ENCODE results near the gene CCL16.
"Not testable (repeated sequence)": the region's sequence is repeated elsewhere in the genome, so short reads cannot be mapped to it uniquely, and the experiment has no call there.

The CCL16 gene

GRCh38 chr17:35942588-35943186 lies 38.6 kb downstream of the CCL16 start:
- H4K20me1 ChIP-seq (ENCODE audit: low read depth, low read length): no peaks in the 10 kb centered on the region
- no peaks in the 10 kb centered on the region for H3K36me3 ChIP-seq (ENCODE audit: low read length)
- no peaks in the 10 kb centered on the region for H3F3A ChIP-seq (ENCODE audit: insufficient read depth)
- no peak overlapping the region for H3K27ac ChIP-seq (ENCODE audit: low read depth, low read length)
- H3K9ac ChIP-seq (ENCODE audit: low read length): no peak overlapping the region
- no peak overlapping the region for H3K4me3 ChIP-seq (ENCODE audit: insufficient read depth, low read length, poor library complexity, severe bottlenecking)
- H3K79me2 ChIP-seq (ENCODE audit: insufficient read depth, low read length): no peaks in the 10 kb centered on the region
- no peak for TF ChIP-seq CTCF (IDR thresholded peaks at IDR 0.05; ENCODE audit: insufficient read depth, low read length, poor library complexity, severe bottlenecking)
- no peak for TF ChIP-seq EZH2phosphoT487 (conservative IDR thresholded peaks at IDR 0.05; ENCODE audit: low read length)
- no peaks in the 10 kb centered on the region for H3K9me2 ChIP-seq (replicated peaks; ENCODE audit: insufficient read depth, low read length)
- no peaks in the 10 kb centered on the region for H3K9me3 ChIP-seq (ENCODE audit: insufficient read depth, low read length)
- H2AFZ ChIP-seq (ENCODE audit: low read depth, low read length, severe bottlenecking): no peak overlapping the region
- H3K4me2 ChIP-seq (ENCODE audit: low read depth, low read length, poor library complexity, severe bottlenecking): no peak overlapping the region
- H3K27me3 ChIP-seq (ENCODE audit: low read length): no peaks in the 10 kb centered on the region

DNA sequence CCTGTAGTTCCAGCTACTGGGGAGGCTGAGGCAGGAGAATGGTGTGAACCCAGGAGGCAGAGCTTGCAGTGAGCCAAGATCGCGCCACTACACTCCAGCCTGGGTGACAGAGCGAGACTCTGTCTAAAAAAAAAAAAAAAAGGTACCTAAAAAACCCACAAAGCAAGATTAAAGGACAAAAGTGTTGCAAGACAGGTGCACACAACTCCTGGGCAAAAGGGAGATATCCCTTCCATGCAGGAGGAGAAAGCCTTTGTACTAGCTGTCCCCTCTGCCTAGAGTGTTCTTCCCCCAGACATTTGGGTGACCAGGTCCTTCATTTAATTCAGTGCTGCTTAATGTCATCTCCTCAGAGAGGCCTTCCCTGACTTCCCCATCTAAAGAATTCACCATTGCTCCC lies 42.8 kb downstream of the CCL16 start:
- H3K27ac ChIP-seq (ENCODE audit: low read depth, low read length); H3K4me2 ChIP-seq (ENCODE audit: low read depth, low read length, poor library complexity, severe bottlenecking); H3K9me3 ChIP-seq (ENCODE audit: insufficient read depth, low read length); H4K20me1 ChIP-seq (ENCODE audit: low read depth, low read length); H3K4me3 ChIP-seq (ENCODE audit: insufficient read depth, low read length, poor library complexity, severe bottlenecking); H3F3A ChIP-seq (ENCODE audit: insufficient read depth); H3K36me3 ChIP-seq (ENCODE audit: low read length); H2AFZ ChIP-seq (ENCODE audit: low read depth, low read length, severe bottlenecking); H3K9me2 ChIP-seq (replicated peaks; ENCODE audit: insufficient read depth, low read length); H3K27me3 ChIP-seq (ENCODE audit: low read length); H3K9ac ChIP-seq (ENCODE audit: low read length); H3K79me2 ChIP-seq (ENCODE audit: insufficient read depth, low read length): not testable (repeated sequence)

DNA sequence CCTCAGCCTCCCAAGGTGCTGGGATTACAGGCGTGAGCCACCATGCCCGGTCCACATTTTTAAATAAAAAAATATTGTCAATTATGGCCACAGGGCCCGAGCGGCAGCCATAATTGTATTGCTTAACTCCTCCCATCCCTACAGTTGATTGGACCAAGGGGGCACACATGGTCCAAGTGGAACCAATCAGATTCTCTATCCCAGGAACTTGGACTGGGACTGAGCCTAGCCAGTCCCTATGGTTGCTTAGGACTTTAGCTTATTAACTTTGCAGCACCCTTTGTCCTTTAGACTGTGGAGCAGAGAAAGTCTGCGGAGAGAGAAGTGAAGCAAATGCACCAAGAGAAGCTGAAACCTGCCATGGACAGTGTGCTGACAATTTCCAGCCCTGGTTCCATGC lies 45.2 kb downstream of the CCL16 start:
- H2AFZ ChIP-seq (ENCODE audit: low read depth, low read length, severe bottlenecking): no peak overlapping the region
- H3K4me3 ChIP-seq (ENCODE audit: insufficient read depth, low read length, poor library complexity, severe bottlenecking): no peak overlapping the region
- no peaks in the 10 kb centered on the region for H3K36me3 ChIP-seq (ENCODE audit: low read length)
- H3K27me3 ChIP-seq (ENCODE audit: low read length): no peaks in the 10 kb centered on the region
- H3K9ac ChIP-seq (ENCODE audit: low read length): no peak overlapping the region
- no peak overlapping the region for H3K4me2 ChIP-seq (ENCODE audit: low read depth, low read length, poor library complexity, severe bottlenecking)
- no peaks in the 10 kb centered on the region for H3K79me2 ChIP-seq (ENCODE audit: insufficient read depth, low read length)
- no peaks in the 10 kb centered on the region for H3K9me3 ChIP-seq (ENCODE audit: insufficient read depth, low read length)
- TF ChIP-seq EZH2phosphoT487 (conservative IDR thresholded peaks at IDR 0.05; ENCODE audit: low read length): no peak
- no peak for TF ChIP-seq CTCF (IDR thresholded peaks at IDR 0.05; ENCODE audit: insufficient read depth, low read length, poor library complexity, severe bottlenecking)
- no peaks in the 10 kb centered on the region for H3F3A ChIP-seq (ENCODE audit: insufficient read depth)
- no peaks in the 10 kb centered on the region for H3K9me2 ChIP-seq (replicated peaks; ENCODE audit: insufficient read depth, low read length)
- no peaks in the 10 kb centered on the region for H4K20me1 ChIP-seq (ENCODE audit: low read depth, low read length)
- no peak overlapping the region for H3K27ac ChIP-seq (ENCODE audit: low read depth, low read length)

DNA sequence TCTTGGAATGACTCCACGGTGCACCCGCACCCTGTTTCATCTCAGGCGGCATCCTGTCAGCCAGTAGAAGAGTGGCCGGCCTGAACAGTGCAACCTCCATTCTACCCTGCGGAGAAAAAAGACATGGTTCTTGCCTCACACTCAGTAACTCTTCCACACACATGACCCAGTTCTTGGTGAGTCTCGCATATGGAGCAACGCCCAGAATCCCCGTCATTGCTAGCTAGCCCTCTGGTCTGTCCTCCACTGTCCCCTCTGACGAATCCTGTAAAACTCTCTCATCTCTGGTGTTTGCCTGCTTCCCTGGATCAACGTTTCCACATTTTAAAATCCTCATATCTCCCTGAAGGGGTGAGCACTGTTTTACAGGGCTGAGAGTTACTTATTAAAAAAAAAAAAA lies 46.5 kb downstream of the CCL16 start:
- H3K27ac ChIP-seq (ENCODE audit: low read depth, low read length): no peak overlapping the region
- no peak overlapping the region for H3K4me3 ChIP-seq (ENCODE audit: insufficient read depth, low read length, poor library complexity, severe bottlenecking)
- no peaks in the 10 kb centered on the region for H4K20me1 ChIP-seq (ENCODE audit: low read depth, low read length)
- no peaks in the 10 kb centered on the region for H3K27me3 ChIP-seq (ENCODE audit: low read length)
- H3K79me2 ChIP-seq (ENCODE audit: insufficient read depth, low read length): peaks cover 7% of the 10 kb centered on the region; the same call in 1 of the 2 replicates
- no peaks in the 10 kb centered on the region for H3K36me3 ChIP-seq (ENCODE audit: low read length)
- H3K4me2 ChIP-seq (ENCODE audit: low read depth, low read length, poor library complexity, severe bottlenecking): no peak overlapping the region
- TF ChIP-seq CTCF (IDR thresholded peaks at IDR 0.05; ENCODE audit: insufficient read depth, low read length, poor library complexity, severe bottlenecking) (no peak), EZH2phosphoT487 (conservative IDR thresholded peaks at IDR 0.05; ENCODE audit: low read length) (no peak)
- H3K9ac ChIP-seq (ENCODE audit: low read length): no peak overlapping the region
- H3K9me3 ChIP-seq (ENCODE audit: insufficient read depth, low read length): no peaks in the 10 kb centered on the region
- no peaks in the 10 kb centered on the region for H3K9me2 ChIP-seq (replicated peaks; ENCODE audit: insufficient read depth, low read length)
- no peaks in the 10 kb centered on the region for H3F3A ChIP-seq (ENCODE audit: insufficient read depth)
- no peak overlapping the region for H2AFZ ChIP-seq (ENCODE audit: low read depth, low read length, severe bottlenecking)

Data from SU-DHL-6 (cell line).